Hindlimb muscle (tissue), 1 donor: ENCODE results near the gene NKAIN2. TPM values are rescaled to one million over a fixed set of nuclear protein-coding genes. Genes with fewer than 3 reads are reported as not detected.
"Not testable (repeated sequence)": the region's sequence is repeated elsewhere in the genome, so short reads cannot be mapped to it uniquely, and the experiment has no call there.

Experiments
- DNase-seq: peaks from one replicate; pipeline ENCODE4 v3.0.0-alpha.2; 2013
- polyA plus RNA-seq: library from polyadenylated mRNA; unstranded; fragments of 120-200 nt; gene quantifications from one replicate; pipeline ENCODE4 v1.2.1, GENCODE V29; 2013; ENCODE audit not compliant: insufficient read length

The NKAIN2 gene
- polyA plus RNA-seq, 1 donor, result 5.2 TPM

- no peak for DNase-seq
These were observed 641.9 kb downstream of the NKAIN2 start for GRCh38 chr6:124445581-124445980.

GRCh38 chr6:124446961-124447360, 643.3 kb downstream of the NKAIN2 start:
- no peak for DNase-seq

- no peak for DNase-seq
These were observed 655.6 kb downstream of the NKAIN2 start for GRCh38 chr6:124459268-124459667.

GRCh38 chr6:124462750-124463149, 659.1 kb downstream of the NKAIN2 start:
- DNase-seq, result no peak

DNA sequence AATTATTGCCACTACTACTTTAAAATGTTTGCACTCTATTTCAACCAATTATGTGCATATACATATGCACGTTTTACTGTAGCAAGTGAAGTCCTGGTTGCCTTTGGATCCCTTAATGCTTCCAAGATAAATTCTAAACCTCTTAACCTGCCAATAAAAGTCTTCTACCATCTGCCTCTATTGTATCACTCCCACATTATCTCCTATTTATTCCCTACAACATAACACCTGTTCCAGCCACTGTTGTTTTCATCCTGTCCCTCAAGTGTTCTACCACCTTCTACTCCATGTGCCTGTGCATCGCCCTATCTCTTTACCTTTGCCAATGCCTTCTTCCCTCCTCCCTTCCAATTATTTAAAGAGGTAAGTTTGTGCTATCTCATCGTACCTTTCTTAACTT, 659.6 kb downstream of the NKAIN2 start:
- no peak for DNase-seq

DNA sequence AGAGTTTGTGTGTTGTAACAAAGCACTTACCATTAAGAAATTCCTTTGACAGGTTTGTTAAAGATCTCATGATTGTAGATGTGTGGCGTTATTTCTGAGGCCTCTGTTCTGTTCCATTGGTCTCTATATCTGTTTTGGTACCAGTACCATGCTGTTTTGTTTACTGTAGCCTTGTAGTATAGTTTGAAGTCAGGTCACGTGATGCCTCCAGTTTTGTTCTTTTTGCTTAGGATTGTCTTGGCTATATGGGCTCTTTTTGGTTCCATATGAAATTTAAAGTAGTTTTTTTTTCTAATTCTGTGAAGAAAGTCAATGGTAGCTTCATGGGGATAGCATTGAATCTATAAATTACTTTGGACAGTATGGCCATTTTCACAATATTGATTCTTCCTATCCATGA, 660.9 kb downstream of the NKAIN2 start:
- DNase-seq, result not testable (repeated sequence)

GRCh38 chr6:124466949-124467348, 663.3 kb downstream of the NKAIN2 start:
- DNase-seq, result no peak

GRCh38 chr6:124467366-124467765, 663.7 kb downstream of the NKAIN2 start:
- no peak for DNase-seq

DNA sequence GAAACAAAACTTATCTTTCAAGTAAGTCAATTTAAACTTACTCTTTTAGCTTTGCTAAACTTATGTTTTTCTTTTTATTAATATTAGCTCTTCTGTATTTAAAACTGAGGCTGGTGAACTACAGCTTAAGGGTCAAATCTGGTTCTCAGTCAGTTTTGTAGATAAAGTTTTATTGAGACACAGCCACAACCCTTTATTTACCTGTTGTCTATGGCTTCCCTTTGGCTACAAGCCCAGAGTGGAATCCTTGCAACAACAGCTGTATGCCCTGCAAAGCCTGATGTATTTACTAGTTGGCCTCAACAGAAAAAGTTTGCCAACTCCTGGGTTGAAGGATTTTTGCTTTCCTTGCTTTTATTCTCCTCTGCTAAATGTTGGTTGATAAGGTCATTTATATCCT, 667.1 kb downstream of the NKAIN2 start:
- no peak for DNase-seq

DNA sequence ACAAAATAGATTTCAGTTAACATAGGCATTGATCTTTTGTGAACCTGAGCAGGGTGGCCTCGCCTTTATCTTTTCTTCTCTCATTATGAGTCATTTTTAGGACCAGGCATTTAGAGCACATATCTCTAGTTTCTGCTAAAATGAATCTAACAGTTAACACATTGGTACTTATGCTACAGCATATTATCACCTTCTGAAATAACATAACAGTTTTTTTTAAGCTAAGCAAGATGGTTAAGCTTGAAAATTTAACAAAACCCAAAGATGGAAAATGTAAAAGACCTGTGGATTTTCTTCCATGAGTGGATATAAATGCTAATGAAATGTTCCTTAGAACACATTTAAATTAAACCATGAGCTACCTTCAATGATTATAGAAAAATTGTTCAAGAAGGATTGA, 671.5 kb downstream of the NKAIN2 start:
- no peak for DNase-seq

GRCh38 chr6:124478906-124479305, 675.2 kb downstream of the NKAIN2 start:
- no peak for DNase-seq

- no peak for DNase-seq
These were observed 676.3 kb downstream of the NKAIN2 start for GRCh38 chr6:124479991-124480430.

DNA sequence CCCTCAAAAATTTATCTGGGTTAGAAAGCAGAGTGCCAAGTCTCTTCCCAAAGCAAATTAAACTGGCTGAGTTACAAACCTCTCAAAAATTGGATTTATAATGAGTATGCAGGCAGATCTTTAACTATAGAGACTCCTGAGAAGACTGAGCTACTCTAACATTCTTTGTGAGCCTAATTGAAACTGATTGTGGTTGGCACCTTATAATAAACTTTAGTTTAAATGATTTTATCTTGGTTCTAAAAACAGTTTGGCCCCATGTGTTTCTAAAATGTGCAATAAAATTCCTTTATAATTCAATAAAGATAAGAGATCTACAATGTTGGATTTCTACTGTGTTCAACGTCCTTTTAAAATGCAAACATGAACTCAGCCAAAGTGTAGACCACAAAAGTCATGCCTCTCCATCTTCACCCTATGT, 678.4 kb downstream of the NKAIN2 start:
- DNase-seq, result no peak

DNA sequence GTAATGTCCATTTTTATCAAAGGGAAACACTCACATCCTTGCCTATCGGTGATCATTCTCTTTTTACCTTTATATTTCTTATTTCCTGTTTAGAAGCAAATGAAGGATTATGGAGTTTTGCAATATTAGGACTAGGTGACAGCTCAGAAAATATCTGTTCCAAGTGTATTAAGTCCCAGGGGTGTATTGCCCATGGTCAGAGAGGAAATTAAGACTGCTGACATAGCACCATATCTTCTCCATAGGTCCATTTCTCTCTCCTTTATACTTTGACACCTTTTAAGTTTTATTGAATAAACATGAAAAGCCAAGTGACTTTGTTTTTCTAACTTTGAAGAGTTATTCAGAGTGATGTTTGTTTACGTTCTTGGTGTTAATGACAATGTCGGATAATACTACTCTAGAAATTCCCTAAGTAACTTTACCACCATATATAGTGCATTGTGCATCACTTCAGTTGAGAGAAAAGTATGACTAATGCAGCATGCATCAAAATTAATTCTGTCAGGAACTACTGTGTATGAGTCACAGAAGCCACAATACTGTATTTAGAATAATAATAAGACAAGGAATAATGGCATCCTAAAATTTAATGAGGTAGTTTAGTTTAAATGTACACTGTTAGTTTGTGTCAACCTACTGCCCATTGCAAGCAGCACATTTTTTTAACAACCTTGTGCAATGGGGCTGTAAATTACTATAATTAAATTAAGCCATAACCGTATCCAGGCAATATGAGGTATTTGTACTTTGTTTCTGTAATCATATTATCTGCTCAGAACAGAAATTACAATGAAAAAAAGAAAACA, 684.2 kb downstream of the NKAIN2 start:
- no peak for DNase-seq

- no peak for DNase-seq
These were observed 686.5 kb downstream of the NKAIN2 start for GRCh38 chr6:124490122-124490521.

GRCh38 chr6:124493259-124493658, 689.6 kb downstream of the NKAIN2 start:
- no peak for DNase-seq

DNA sequence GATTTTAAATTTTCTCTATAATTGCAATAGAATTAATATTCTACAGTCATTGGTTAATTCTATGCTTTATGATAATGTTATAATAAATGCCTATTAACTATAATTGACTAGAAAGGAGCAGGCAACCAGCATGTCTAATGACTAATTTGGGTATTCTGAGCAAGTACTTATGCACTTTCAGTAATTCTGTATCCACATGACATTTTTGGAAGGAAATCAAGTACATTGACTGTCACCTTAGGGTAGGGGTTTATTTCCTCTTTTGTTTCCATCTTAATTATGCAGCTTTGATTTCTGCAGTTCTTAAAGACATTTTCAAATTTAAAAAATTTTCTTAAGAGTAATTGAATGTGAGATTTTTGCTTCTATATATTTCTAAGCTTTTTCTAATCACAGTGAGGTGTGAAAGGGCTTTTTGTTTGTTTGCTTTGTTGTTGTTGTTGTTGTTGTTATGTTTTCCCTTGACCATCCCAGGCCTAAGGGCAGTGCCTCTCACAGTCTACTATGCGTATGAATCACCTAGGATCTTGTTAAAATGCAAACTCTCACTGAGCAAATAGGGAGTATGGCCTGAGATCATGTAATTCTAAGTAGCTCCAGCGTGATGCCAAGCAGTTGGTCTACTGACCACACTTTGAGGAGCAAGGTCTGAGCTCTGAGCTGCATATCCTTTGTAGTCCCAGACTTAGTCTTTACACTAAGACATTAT, 691.4 kb downstream of the NKAIN2 start:
- DNase-seq, result no peak

- peak; percentile 38 for DNase-seq
These were observed 692.1 kb downstream of the NKAIN2 start for GRCh38 chr6:124495665-124496190.

GRCh38 chr6:124496334-124496733, 692.7 kb downstream of the NKAIN2 start:
- DNase-seq, result no peak

- DNase-seq, result no peak
These were observed 708.8 kb downstream of the NKAIN2 start for GRCh38 chr6:124512431-124512830.

DNA sequence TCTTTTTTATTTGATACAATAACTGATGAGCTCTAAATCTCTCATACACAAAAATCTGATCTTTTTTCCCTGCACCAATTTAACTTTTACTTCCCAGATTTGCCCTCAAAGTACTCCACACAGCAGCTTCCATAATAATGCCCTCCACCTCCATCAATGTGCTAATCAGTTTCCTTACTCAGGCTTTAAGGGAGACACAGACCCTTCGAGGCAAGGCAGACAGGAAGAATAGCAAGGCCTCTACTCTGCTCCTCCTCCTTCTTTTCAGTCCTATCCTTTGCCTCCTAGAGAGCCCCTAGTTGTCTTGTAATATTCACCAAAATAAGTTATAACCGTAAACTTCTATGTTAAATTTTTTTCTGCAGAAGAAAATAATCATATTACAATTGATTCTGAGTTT, 713.7 kb downstream of the NKAIN2 start:
- no peak for DNase-seq

DNA sequence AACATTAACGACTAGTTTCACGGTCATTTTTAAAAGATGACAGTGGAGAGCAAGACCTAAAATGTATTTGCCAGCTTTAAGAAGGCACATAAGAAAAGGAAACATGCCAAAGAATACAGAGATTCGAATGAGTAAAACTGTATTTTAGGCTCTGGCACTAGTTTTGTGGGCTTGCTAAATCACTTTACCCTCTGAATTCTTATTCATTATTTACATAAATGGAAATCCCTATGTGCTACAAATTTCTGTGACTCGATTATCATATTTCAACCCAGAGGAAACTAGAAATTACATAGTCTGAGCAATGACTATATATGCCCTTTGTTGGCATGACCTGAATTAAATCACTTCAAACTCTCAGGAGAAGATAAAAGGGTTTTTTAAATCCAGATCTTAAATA, 716.8 kb downstream of the NKAIN2 start:
- DNase-seq, result peak; percentile 29

- no peak for DNase-seq
These were observed 718.7 kb downstream of the NKAIN2 start for GRCh38 chr6:124522335-124522734.
